Naive thymus-derived CD8-positive, alpha-beta T cell (primary cell): ENCODE data around the gene CACNB2. TPM values are rescaled to one million over a fixed set of nuclear protein-coding genes. Genes with fewer than 3 reads are reported as not detected.
A peak's percentile ranks its signal among the peaks of the same experiment; 100 is the strongest.
"Not testable (repeated sequence)": the region's sequence is repeated elsewhere in the genome, so short reads cannot be mapped to it uniquely, and the experiment has no call there.

Experiments
- ATAC-seq, 2 donors: fragments of 150-1000 bp; cut with Tn5 transposase in 1 of 2; sonication (Bioruptor Pico), chemical (Tn5 transposase) in 1 of 2; 1 replicate in 1 of 2; 2 replicates in 1 of 2; pipeline ENCODE4 v1.10.0; 2021; ENCODE audit warnings: mild to moderate bottlenecking in 2 of 2, moderate library complexity in 2 of 2
- POLR2A ChIA-PET: fragments of 350-600 bp; sonication (Branson Sonifier 250); formaldehyde crosslinking; loops from one replicate; lab custom pipeline; 2021; ENCODE audit warnings: antibody characterized with exemption; lab: Charles Lee
- DNase-seq, 10 donors: peaks; one replicate each; pipeline versions ENCODE4 v3.0.0 to v3.0.0-alpha.2; 2020 to 2022
- H3K27ac Mint-ChIP-seq, 10 donors: one replicate each; pipeline ENCODE4 v1.8.0; 2020 to 2022; ENCODE audit warnings: mild to moderate bottlenecking in 10 of 10, mixed read lengths in 10 of 10, moderate library complexity in 4 of 10, inconsistent platforms in 1 of 10
- H3K27me3 Mint-ChIP-seq, 5 donors: one replicate each; pipeline ENCODE4 v1.8.0; 2021 to 2022; ENCODE audit warnings: mixed read lengths in 5 of 5
- H3K36me3 Mint-ChIP-seq, 3 donors: one replicate each; pipeline ENCODE4 v1.8.0; 2020 to 2022; ENCODE audit warnings: mixed read lengths in 3 of 3, mild to moderate bottlenecking in 2 of 3, inconsistent platforms in 1 of 3
- H3K4me1 Mint-ChIP-seq, 4 donors: one replicate each; pipeline ENCODE4 v1.8.0; 2021 to 2022; ENCODE audit warnings: mixed read lengths in 4 of 4
- H3K4me3 Mint-ChIP-seq, 10 donors: one replicate each; pipeline ENCODE4 v1.8.0; 2020 to 2022; ENCODE audit warnings: mild to moderate bottlenecking in 10 of 10, mixed read lengths in 10 of 10, moderate library complexity in 6 of 10, inconsistent platforms in 1 of 10
- H3K9me3 Mint-ChIP-seq, 9 donors: one replicate each; pipeline ENCODE4 v1.8.0; 2020 to 2022; ENCODE audit warnings: mixed read lengths in 9 of 9, mild to moderate bottlenecking in 3 of 9, inconsistent platforms in 1 of 9, moderate library complexity in 1 of 9
- polyA plus RNA-seq, 3 donors: library from polyadenylated mRNA; unstranded; fragments of 300-500 nt; fragmentation: Illumina TruSeq; gene quantifications; one replicate each; pipeline ENCODE4 v1.2.3, GENCODE V29; 2021
- total RNA-seq, 8 experiments: library from RNA in 2 of 8; stranded (reverse) in 2 of 8; gene quantifications; one replicate each; pipeline ENCODE4 v1.2.3 and lab custom pipeline; 2021 to 2026

Gene CACNB2
- total and polyA plus RNA-seq, 5 experiments from 2014 or later, result 0.13 to 0.27 (median 0.17) TPM; not detected in 2

DNA sequence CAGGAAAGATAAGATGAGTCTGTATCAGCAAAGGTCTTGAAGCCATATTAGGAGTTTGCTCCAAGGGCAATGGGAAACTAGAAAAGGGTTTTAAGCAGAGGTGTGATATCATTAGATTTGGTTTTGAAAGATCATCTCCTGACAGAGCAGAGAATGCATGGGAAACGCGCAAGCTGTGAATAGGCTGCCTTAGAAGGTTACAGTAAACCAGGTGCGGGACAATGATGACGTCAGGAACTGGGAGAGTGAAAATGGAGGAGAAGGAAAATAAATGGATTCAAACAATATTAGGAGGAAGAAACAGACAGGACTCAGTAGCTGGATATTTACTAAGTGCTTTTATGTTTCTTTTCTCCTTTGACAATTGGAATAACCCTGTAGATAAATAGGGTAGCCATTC, 50.6 kb downstream of the CACNB2 start:
- no peak overlapping the region for H3K4me3 Mint-ChIP-seq
- no peak overlapping the region for H3K27ac Mint-ChIP-seq
- peaks cover 0 to 10% (median 0%) of the 10 kb centered on the region in 9 donors for H3K9me3 Mint-ChIP-seq
- H3K4me1 Mint-ChIP-seq, result no peaks in the 10 kb centered on the region
- POLR2A ChIA-PET, result no interaction called here
- H3K27me3 Mint-ChIP-seq, result peaks cover 0 to 7% (median 5%) of the 10 kb centered on the region in 5 donors
- ATAC-seq (no peak), DNase-seq (no peak)
- H3K36me3 Mint-ChIP-seq, result no peaks in the 10 kb centered on the region

DNA sequence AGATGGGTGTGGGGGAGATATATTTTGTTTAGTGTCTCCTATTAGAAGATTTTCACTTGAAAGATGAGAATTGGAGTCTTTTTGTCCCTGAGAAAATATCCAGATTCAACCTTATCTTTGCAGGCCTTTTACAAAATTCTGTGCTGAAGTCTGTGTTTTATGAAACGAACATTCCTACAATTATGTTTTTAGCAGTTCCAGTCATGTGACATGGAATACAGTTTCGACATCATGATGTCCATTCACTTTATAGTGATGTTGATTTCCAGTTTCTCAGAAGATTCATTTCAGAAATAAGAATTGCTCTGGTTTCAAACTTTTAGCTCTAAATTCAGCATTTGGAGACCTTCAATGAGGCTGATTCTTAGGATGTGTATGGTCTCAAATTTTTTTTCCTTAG, 54.4 kb downstream of the CACNB2 start:
- POLR2A ChIA-PET, result no interaction called here
- no peak for ATAC-seq

DNA sequence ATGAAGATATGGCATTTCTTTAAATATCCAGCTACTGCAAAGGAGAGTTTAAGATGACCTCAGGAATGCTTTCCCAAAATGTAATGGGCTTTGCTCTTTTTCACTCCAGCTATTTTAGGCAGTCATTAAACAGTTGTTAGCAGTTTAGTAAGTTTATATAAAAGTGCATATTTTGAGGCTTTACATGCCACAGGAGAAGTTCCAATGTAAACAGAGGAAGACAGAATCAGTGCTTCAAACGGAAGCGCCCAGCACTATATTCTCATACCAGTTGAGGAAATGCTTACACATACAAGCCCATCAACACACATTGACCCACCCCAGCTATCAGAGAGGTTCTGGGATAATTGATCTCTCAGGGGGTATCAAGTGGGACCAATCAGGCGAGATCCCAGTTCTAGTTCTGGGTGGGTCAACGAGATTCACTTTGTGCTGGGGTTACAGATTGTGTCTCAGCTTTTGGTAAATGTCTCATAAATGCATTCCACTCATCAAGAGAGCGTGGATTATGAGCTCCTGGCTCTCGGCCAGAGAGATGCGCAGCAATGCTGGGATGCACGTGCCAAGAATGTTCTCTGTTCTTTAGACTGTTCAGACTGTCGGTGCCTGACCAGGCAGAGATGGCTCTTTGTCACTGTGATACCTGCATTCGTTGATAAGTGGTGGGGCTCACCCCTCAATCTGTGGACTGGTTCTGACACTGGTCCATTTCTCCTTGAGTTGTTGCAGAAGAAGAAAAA, 55.0 kb downstream of the CACNB2 start:
- peak overlapping the region in 1 of 10 donors; percentile 45 for H3K27ac Mint-ChIP-seq
- no peaks in the 10 kb centered on the region for H3K36me3 Mint-ChIP-seq
- no peaks in the 10 kb centered on the region for H3K4me1 Mint-ChIP-seq
- POLR2A ChIA-PET, result no interaction called here
- no peak overlapping the region for H3K4me3 Mint-ChIP-seq
- ATAC-seq (no peak), DNase-seq (no peak)
- H3K27me3 Mint-ChIP-seq, result peaks cover 0 to 15% (median 6%) of the 10 kb centered on the region in 5 donors
- peaks cover 0 to 6% (median 0%) of the 10 kb centered on the region in 9 donors for H3K9me3 Mint-ChIP-seq

More for the DNA sequence above, 54.4 kb downstream of the CACNB2 start:
- H3K4me1 Mint-ChIP-seq, result no peaks in the 10 kb centered on the region
- peaks cover 0 to 13% (median 6%) of the 10 kb centered on the region in 5 donors for H3K27me3 Mint-ChIP-seq
- H3K36me3 Mint-ChIP-seq, result no peaks in the 10 kb centered on the region
- H3K4me3 Mint-ChIP-seq, result no peak overlapping the region
- DNase-seq, result no peak
- peaks cover 0 to 6% (median 0%) of the 10 kb centered on the region in 9 donors for H3K9me3 Mint-ChIP-seq
- H3K27ac Mint-ChIP-seq, result no peak overlapping the region

DNA sequence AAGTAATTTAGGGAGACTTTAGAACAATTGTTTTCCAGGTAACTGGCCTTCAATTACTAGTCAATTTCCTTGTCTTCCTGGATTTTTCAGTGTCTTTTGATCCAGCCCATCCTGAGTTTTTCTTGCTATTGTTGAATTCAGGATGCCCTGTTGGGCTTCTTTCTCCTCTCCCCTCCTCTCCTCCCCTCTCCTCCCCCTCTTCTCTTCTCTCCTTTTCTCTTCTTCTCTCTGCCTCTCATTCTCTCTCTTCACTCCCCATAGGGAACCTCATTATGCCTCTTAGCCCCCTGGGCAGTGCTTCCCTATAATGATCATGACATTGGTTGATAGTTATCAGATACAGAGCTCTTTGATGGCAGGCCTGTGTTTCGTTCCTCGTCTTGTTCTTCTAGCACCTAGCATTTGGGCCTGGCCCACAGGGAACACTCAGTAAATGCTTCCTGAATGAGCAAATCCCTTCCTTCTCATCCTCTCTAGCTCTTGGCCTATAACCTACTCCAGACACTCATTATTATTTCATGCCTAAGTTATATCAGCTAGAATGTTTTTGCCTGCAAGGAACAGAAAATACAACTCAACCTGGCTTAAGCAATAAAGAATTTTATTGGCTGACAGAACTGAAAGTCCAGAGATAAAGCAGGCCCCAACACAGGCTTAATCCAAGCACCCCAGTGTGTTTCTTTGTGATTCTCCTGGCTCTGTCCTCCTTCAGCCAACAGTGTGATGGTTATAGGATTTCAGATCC, 56.8 kb downstream of the CACNB2 start:
- DNase-seq (no peak), ATAC-seq (no peak)
- Mint-ChIP-seq H3K36me3 (no peaks in the 10 kb centered on the region), H3K4me3 (no peak overlapping the region), H3K27me3 (peaks cover 0 to 18% (median 4%) of the 10 kb centered on the region in 5 donors), H3K9me3 (peaks cover 0 to 4% (median 0%) of the 10 kb centered on the region in 9 donors), H3K4me1 (no peaks in the 10 kb centered on the region), H3K27ac (no peak overlapping the region)
- POLR2A ChIA-PET, result no interaction called here

DNA sequence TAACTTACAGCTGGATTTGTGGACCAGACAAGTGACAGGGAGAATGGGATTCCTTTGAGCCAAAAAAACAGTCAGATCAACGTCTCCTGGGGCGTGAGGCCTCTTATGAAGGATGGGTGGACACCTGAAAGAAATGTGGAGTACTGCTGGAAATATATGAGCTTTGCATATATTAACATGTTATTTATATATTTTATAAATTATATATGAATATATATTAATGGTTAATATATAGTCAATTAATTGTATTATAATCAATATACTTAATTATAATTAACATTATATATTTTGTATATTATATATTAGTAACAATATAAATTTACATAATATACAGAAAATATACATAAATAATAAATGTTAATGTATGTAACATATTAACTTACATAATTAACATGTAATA, 57.5 kb downstream of the CACNB2 start:
- Mint-ChIP-seq H3K4me1 (no peaks in the 10 kb centered on the region), H3K4me3 (no peak overlapping the region), H3K36me3 (no peaks in the 10 kb centered on the region), H3K9me3 (peaks cover 0 to 4% (median 0%) of the 10 kb centered on the region in 9 donors), H3K27me3 (peaks cover 0 to 20% (median 2%) of the 10 kb centered on the region in 5 donors), H3K27ac (no peak overlapping the region)
- ATAC-seq, result no peak
- DNase-seq, result no peak
- POLR2A ChIA-PET, result no interaction called here

DNA sequence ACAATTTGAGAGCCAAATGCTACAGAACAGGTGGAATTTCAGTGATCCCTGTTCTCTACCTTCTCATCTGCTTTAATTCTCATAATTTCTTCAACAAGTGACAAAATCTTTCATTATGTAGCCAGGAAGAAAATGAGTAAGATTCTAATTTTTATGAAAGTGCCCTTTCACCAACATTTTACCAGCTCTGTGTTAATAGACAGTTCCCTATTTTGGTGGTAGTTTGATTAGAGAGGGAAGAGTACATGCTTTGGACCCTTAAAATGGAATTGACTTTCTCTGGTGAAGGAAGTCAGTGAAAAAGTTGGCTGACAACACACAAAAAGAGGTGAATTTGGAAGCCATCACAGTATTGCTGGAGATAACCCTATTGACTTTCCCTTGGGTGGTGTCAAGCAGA, 61.7 kb downstream of the CACNB2 start:
- H3K27ac Mint-ChIP-seq, result no peak overlapping the region
- H3K4me3 Mint-ChIP-seq, result no peak overlapping the region
- no peaks in the 10 kb centered on the region for H3K36me3 Mint-ChIP-seq
- POLR2A ChIA-PET, result no interaction called here
- H3K9me3 Mint-ChIP-seq, result peaks cover 0 to 4% (median 0%) of the 10 kb centered on the region in 9 donors
- H3K4me1 Mint-ChIP-seq, result peaks cover 2 to 13% (median 3%) of the 10 kb centered on the region in 4 donors
- DNase-seq (no peak), ATAC-seq (no peak)
- peaks cover 0 to 22% (median 2%) of the 10 kb centered on the region in 5 donors for H3K27me3 Mint-ChIP-seq

DNA sequence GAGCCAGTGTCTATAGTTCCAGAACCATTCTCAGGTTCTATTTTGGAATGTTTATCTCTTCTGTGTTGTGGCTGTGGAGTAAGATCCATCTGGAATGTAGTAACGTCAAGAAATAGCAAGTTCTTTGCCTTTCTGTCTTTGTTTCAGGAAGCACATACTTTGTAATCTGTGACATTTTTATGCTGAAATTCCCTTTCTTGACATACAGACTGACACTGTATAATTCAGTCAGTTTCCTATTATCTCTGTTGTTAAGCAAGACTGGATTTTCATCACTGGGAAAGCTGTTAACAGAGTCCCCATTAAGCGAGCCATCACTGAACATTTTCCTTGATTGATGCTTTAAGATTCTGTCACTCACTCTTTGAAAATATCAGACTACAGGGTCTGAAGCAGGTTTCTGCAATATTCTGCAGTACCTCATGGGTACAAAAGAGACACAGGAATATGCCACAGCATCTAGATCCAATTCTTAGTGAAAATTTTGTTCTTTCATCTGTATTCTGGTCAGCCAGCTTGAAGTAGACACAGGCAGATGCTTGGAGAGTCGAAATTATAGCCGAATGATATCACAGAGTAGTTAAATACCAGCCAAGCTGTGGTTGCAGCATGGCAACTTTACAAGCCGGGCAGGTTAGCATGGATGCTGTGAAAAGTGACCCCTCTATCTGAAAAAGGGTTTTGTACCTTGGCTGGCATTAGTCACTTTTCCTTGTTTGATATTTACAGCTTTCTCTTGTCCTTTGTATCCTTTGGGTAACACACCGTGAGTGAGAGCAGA, 62.6 kb downstream of the CACNB2 start:
- no peak overlapping the region for H3K4me3 Mint-ChIP-seq
- DNase-seq (no peak), ATAC-seq (no peak)
- peaks cover 2 to 13% (median 3%) of the 10 kb centered on the region in 4 donors for H3K4me1 Mint-ChIP-seq
- H3K9me3 Mint-ChIP-seq, result peaks cover 0 to 4% (median 0%) of the 10 kb centered on the region in 9 donors
- no peaks in the 10 kb centered on the region for H3K36me3 Mint-ChIP-seq
- H3K27ac Mint-ChIP-seq, result peak overlapping the region in 1 of 10 donors; percentile 4
- H3K27me3 Mint-ChIP-seq, result peaks cover 0 to 19% (median 2%) of the 10 kb centered on the region in 5 donors
- POLR2A ChIA-PET, result no interaction called here

DNA sequence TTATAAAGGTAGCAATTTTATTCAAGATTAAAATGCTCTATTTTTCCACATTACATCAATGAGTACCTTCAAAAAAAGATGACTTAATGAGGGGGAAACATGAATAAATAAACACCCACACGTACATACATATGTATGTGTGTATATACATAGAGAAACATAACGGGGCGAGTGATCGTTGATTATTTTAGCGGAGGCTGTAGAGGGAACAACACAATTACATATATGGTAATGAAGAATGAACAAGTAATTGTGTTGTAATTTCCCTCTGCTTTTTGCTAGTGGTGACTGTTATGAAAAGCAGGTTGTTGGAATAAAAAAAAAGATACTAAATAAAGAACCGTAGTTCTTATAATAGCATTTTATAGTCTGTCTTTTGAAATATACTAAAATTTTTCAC, 63.2 kb downstream of the CACNB2 start:
- H3K27ac Mint-ChIP-seq, result no peak overlapping the region
- H3K36me3 Mint-ChIP-seq, result no peaks in the 10 kb centered on the region
- DNase-seq (no peak), ATAC-seq (no peak)
- POLR2A ChIA-PET, result no interaction called here
- H3K9me3 Mint-ChIP-seq, result peaks cover 0 to 4% (median 0%) of the 10 kb centered on the region in 9 donors
- H3K4me3 Mint-ChIP-seq, result no peak overlapping the region
- peaks cover 2 to 13% (median 3%) of the 10 kb centered on the region in 4 donors for H3K4me1 Mint-ChIP-seq
- peaks cover 0 to 19% (median 2%) of the 10 kb centered on the region in 5 donors for H3K27me3 Mint-ChIP-seq

DNA sequence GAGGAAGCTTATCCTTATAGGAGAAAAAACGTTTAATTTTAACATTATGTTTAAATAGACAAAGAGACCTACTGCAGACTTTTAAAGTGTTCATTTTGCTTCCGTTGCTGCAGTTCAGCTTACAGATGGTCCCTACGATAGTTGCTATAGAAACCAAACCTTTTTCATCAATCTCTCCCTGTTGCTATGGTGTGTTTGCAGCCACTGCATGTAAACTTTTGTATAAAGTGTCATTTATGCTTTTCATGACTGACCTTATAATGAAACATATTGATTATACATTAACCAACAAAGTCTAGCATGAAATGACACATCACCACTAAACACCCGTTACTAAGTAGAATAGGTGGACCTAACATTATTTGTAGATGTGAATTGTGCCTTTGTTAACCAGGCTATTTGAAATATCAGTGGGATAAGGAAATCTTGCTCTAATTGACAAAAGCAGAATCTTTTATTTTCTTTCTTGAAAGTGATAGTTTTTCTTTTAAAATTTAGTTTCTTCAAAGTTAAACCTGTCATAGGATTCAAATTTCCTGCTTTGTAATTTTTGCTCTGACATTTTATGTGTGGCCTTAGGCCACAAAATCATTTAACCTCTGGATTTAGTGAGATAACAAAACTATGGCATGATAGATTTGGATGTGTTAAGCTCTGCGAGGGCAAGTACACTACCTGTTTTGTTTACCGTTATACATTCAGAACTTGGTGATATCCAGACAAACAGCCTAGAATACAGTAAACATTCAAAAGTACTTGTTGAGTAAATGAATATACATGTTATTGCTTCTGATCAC, 64.0 kb downstream of the CACNB2 start:
- Mint-ChIP-seq H3K27me3 (peaks cover 0 to 15% (median 2%) of the 10 kb centered on the region in 5 donors), H3K9me3 (peaks cover 0 to 2% (median 0%) of the 10 kb centered on the region in 9 donors), H3K36me3 (no peaks in the 10 kb centered on the region), H3K4me1 (peaks cover 2 to 13% (median 3%) of the 10 kb centered on the region in 4 donors), H3K27ac (no peak overlapping the region), H3K4me3 (no peak overlapping the region)
- peak in 1 of 10 donors; percentile 8 for DNase-seq
- POLR2A ChIA-PET, result no interaction called here
- ATAC-seq, result no peak

DNA sequence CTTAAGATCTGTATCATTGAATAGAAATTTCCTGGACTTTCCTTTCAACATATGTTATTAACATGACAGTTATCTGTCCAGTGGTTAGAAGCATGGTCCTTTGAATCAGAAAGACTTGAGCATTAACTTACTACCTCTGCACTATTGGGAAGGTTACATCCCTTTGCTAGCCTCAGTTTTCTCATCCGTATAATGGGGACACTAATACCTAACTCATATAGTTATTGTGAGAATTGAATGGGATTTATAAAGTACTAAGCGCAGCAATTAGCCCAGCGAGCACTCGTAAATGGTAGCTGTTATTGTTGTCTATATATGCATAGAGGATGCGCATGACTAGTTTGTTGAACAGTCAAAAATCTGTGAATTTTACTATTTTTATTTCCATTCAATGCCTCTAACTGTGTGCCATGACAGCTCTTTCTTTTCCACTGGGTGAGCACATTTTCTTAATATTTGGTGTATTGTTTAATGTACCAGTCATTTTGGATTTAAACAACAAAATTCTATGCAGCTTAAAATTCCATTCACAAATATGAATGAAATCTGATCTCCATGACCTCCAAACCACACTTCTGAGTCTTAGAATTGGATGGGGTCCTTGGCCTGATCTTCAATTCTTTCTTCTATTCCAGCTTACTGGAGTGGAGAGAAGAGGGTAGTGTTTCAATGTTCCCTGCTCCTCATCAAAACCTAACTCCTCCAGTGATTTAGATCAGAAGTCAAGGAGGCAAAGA, 65.0 kb downstream of the CACNB2 start:
- no peaks in the 10 kb centered on the region for H3K9me3 Mint-ChIP-seq
- no peak overlapping the region for H3K27ac Mint-ChIP-seq
- no peak overlapping the region for H3K4me3 Mint-ChIP-seq
- no peaks in the 10 kb centered on the region for H3K36me3 Mint-ChIP-seq
- POLR2A ChIA-PET, result no interaction called here
- peaks cover 2 to 13% (median 3%) of the 10 kb centered on the region in 4 donors for H3K4me1 Mint-ChIP-seq
- ATAC-seq, result no peak
- H3K27me3 Mint-ChIP-seq, result peaks cover 0 to 13% (median 0%) of the 10 kb centered on the region in 5 donors
- no peak for DNase-seq

DNA sequence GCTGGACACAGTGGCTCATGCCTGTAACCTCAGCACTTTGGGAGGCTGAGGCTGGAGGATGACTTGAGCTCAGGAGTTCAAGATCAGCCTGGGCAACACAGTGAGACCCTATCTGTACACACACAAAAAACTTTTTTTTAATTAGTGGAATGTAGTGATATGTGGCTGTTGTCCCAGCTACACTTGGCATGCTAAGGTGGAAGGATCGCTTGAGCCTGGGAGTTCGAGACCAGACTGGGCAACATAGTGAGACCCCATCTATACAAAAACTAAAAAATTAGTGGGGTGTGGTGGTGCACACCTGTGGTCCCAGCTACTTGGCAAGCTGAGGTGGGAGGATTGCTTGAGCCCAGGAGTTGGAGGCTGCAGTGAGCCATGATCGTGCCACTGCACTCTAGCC, 68.0 kb downstream of the CACNB2 start:
- peaks cover 2 to 12% (median 3%) of the 10 kb centered on the region in 4 donors for H3K4me1 Mint-ChIP-seq
- POLR2A ChIA-PET, result interaction anchor here (0.6 kb wide), 1 partner anchor 36 kb away, joined by 3 read pairs; no protein-coding TSS in a partner anchor
- not testable (repeated sequence) for H3K4me3 Mint-ChIP-seq, H3K27ac Mint-ChIP-seq, ATAC-seq, H3K9me3 Mint-ChIP-seq, H3K36me3 Mint-ChIP-seq, DNase-seq
- peaks cover 0 to 11% (median 0%) of the 10 kb centered on the region in 5 donors for H3K27me3 Mint-ChIP-seq
